Lower leg skin (tissue), 3 donors: ENCODE measurements around the gene USP7.

ENCODE experiments used
- CTCF ChIP-seq, 3 donors: fragments of 450-650 bp; IDR thresholded peaks; one replicate each; pipeline ENCODE4 v1.5.1; 2016; ENCODE audit warnings: antibody characterized with exemption in 3 of 3, mild to moderate bottlenecking in 3 of 3, moderate library complexity in 2 of 3
- POLR2A ChIP-seq, 2 donors: fragments of 450-650 bp; IDR thresholded peaks; one replicate each; pipeline ENCODE4 v1.6.1; 2016 to 2017; ENCODE audit warnings: antibody characterized with exemption in 2 of 2, mild to moderate bottlenecking in 1 of 2, moderate library complexity in 1 of 2

GRCh38 chr16:9008601-9009260 is 45.0 kb upstream of the USP7 start:
- peak in 1 of 3 donors; percentile 68 for TF ChIP-seq CTCF (IDR thresholded peaks at IDR 0.05)
- no peak for TF ChIP-seq POLR2A (IDR thresholded peaks at IDR 0.05)
